ENCODE results near the gene MAPK1. TPM values are rescaled to one million over a fixed set of nuclear protein-coding genes. Genes with fewer than 3 reads are reported as not detected.

Gene MAPK1
- total RNA-seq, 1 experiment from 2014 or later, result 113 TPM

Small RNA genes within 50 kb of the gene (small RNA-seq; reads per million reads assigned to genes)
- not detected for gene RN7SL280P
- not detected for gene RNA5SP493

Other genes starting within 250 kb of the MAPK1 start
- 77.4 and 81.9 TPM in 2 replicates for gene YDJC, start 237.6 kb downstream of the MAPK1 start, total RNA-seq (2014; rRNA removed; shearing (Covaris generic))
- not detected in 2 replicates for gene CCDC116, start 234.9 kb downstream of the MAPK1 start, total RNA-seq (2014; rRNA removed; shearing (Covaris generic))
- 43.7 and 51.7 TPM in 2 replicates for gene SDF2L1, start 225.3 kb downstream of the MAPK1 start, total RNA-seq (2014; rRNA removed; shearing (Covaris generic))
- 35.5 and 46.4 TPM in 2 replicates for gene PPIL2, start 201.6 kb downstream of the MAPK1 start, total RNA-seq (2014; rRNA removed; shearing (Covaris generic))
- 0.17 and 0.21 TPM in 2 replicates for gene YPEL1, start 131.9 kb downstream of the MAPK1 start, total RNA-seq (2014; rRNA removed; shearing (Covaris generic))
- gene PPM1F, start 85.2 kb upstream of the MAPK1 start, total RNA-seq (2014; rRNA removed; shearing (Covaris generic)), result 75.2 and 84.4 TPM in 2 replicates
- 42.5 and 48.9 TPM in 2 replicates for gene TOP3B, start 115.1 kb upstream of the MAPK1 start, total RNA-seq (2014; rRNA removed; shearing (Covaris generic))